Measurements from ENCODE around the gene LPIN1. TPM values are rescaled to one million over a fixed set of nuclear protein-coding genes. Genes with fewer than 3 reads are reported as not detected.

The LPIN1 gene
- total RNA-seq, 1 experiment from 2014 or later, result 4.4 TPM

DNA sequence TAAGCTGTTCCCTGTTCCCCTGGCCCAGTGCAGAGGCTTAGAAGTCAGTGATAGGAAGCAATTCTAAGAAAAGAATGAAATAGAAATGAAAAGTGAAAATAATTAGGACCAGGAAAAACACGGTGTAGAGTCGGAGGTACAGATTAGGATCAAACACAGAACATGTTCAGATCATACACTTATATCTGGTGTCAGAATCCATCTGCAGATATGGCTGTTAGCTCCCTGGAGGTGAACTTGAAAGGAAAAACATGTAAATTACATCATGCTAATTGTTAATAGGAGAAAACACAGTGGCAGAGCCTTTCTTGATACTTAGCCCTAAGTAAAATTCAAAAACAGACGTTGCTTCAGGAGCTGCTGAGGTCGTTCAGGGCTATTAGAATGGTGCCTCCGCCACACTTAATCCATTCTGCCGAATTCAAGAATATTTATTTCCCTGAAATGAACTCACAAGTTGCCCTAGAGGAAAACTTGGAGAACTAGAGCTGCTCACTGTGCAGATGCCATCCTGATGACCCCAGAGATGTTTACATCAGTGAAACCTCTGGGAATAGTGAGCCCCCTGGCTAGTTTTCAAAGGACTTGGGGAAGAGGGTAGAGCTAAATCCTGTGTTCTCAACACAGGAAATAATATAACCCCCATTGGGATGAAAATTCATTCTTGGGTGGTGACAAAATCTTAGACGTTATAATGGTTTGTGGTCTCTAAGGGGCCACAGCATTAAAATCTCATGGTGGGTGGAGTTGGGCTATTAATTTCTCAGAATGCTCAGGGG, 27.5 kb downstream of the LPIN1 start:
- Mint-ChIP-seq H3K27ac (no peak overlapping the region), H3K27me3 (ENCODE audit: low read depth) (no peaks in the 10 kb centered on the region; the same call in 1 of the 2 replicates), H3K4me1 (peaks cover 4 to 5% of the 10 kb centered on the region in 2 experiments; a peak in 3 of 4 replicates), H3K4me3 (no peak overlapping the region), H3K9me3 (peaks cover 0 to 4% of the 10 kb centered on the region in 2 experiments; a peak in 1 of 5 replicates), H3K36me3 (ENCODE audit: insufficient read depth in 1 of 3, low read depth in 3 of 3) (peaks cover 14 to 29% (median 21%) of the 10 kb centered on the region in 3 experiments; a peak in 6 of 7 replicates)
- H3K79me1 ChIP-seq (ENCODE audit: insufficient read depth, low read depth, low read length, poor library complexity, severe bottlenecking), result no peaks in the 10 kb centered on the region
- no peak overlapping the region for H4K5ac ChIP-seq (ENCODE audit: insufficient read length, low read depth, low read length)
- H3K23me2 ChIP-seq (ENCODE audit: insufficient read length, low read depth, low read length, poor library complexity, severe bottlenecking), result no peaks in the 10 kb centered on the region
- no peak overlapping the region for H2BK15ac ChIP-seq (ENCODE audit: low read depth, low read length)
- H3K4me1 ChIP-seq (ENCODE audit: insufficient read depth, low read length), result no peaks in the 10 kb centered on the region
- no peaks in the 10 kb centered on the region for H3K9me3 ChIP-seq (ENCODE audit: control insufficient read depth, low read depth, low read length)
- H3K4me2 ChIP-seq (ENCODE audit: insufficient read depth, insufficient read length, low read length), result no peak overlapping the region
- H2AK5ac ChIP-seq (ENCODE audit: insufficient read length, low read length), result no peak overlapping the region
- H2BK120ac ChIP-seq (ENCODE audit: low read depth, low read length, poor library complexity, severe bottlenecking), result no peak overlapping the region
- no peak overlapping the region for H3T11ph ChIP-seq (ENCODE audit: low read length)
- H4K91ac ChIP-seq (ENCODE audit: insufficient read length, low read depth, low read length), result no peak overlapping the region
- no peaks in the 10 kb centered on the region for H3K27me3 ChIP-seq (ENCODE audit: insufficient read depth, low read length)
- H3K56ac ChIP-seq (ENCODE audit: insufficient read length, low read depth, low read length), result no peak overlapping the region
- no peak overlapping the region for H3K23ac ChIP-seq (ENCODE audit: insufficient read length, low read depth, low read length)
- H4K8ac ChIP-seq (replicated peaks; ENCODE audit: insufficient read length, low read depth, low read length), result no peak overlapping the region
- H2BK20ac ChIP-seq (ENCODE audit: low read depth, low read length, poor library complexity, severe bottlenecking), result no peak overlapping the region
- H2BK12ac ChIP-seq (ENCODE audit: insufficient read length, low read depth, low read length), result no peak overlapping the region
- no peak overlapping the region for H3K27ac ChIP-seq (ENCODE audit: insufficient read length, low read depth, low read length)
- H3K14ac ChIP-seq (ENCODE audit: insufficient read depth, low read length), result no peak overlapping the region
- no peaks in the 10 kb centered on the region for H4K20me1 ChIP-seq (ENCODE audit: control insufficient read depth, insufficient read depth, insufficient read length)
- TF ChIP-seq, protein P1, sequence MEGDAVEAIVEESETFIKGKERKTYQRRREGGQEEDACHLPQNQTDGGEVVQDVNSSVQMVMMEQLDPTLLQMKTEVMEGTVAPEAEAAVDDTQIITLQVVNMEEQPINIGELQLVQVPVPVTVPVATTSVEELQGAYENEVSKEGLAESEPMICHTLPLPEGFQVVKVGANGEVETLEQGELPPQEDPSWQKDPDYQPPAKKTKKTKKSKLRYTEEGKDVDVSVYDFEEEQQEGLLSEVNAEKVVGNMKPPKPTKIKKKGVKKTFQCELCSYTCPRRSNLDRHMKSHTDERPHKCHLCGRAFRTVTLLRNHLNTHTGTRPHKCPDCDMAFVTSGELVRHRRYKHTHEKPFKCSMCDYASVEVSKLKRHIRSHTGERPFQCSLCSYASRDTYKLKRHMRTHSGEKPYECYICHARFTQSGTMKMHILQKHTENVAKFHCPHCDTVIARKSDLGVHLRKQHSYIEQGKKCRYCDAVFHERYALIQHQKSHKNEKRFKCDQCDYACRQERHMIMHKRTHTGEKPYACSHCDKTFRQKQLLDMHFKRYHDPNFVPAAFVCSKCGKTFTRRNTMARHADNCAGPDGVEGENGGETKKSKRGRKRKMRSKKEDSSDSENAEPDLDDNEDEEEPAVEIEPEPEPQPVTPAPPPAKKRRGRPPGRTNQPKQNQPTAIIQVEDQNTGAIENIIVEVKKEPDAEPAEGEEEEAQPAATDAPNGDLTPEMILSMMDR (conservative IDR thresholded peaks at IDR 0.05), result no peak
- no peak for DNase-seq
- H3K18ac ChIP-seq (ENCODE audit: insufficient read length, low read depth, low read length), result no peak overlapping the region
- H2AFZ ChIP-seq (ENCODE audit: low read length), result no peak overlapping the region
- H3K9ac ChIP-seq (ENCODE audit: extremely low read depth, insufficient read length, low read length), result no peak overlapping the region
- WGBS (ENCODE audit: extremely low coverage, insufficient read length, low lambda C conversion rate), result no CpG with 5 or more reads among the region's 7 CpGs
- H3K79me2 ChIP-seq (ENCODE audit: insufficient read depth, low read length), result no peaks in the 10 kb centered on the region
- no peak overlapping the region for H3K4ac ChIP-seq (ENCODE audit: low read depth, low read length)
- no peak overlapping the region for H2BK5ac ChIP-seq (ENCODE audit: insufficient read length, low read length)

Measured in H9 (cell line).